Thoracic aorta (tissue), 2 donors: Measurements from ENCODE around the gene NR3C2. TPM values are rescaled to one million over a fixed set of nuclear protein-coding genes. Genes with fewer than 3 reads are reported as not detected.

ENCODE experiments used
- ATAC-seq: fragments of 150-250 bp; one replicate; pipeline ENCODE4 v1.8.0; 2017; ENCODE audit warnings: low read depth; ENCODE audit not compliant: insufficient number of reproducible peaks, low FRiP score
- DNase-seq: peaks from one replicate; pipeline ENCODE4 v3.0.0-alpha.2; 2020; ENCODE audit warnings: low spot score
- H3K27ac ChIP-seq, 2 donors: fragments of 200-600 bp; sonication (generic); 1 replicate in 1 of 2; 2 replicates in 1 of 2; pipeline ENCODE4 v1.5.1; 2016; ENCODE audit warnings: mild to moderate bottlenecking in 2 of 2, moderate library complexity in 2 of 2
- H3K27me3 ChIP-seq: fragments of 200-600 bp; sonication (generic); replicated peaks from 2 replicates; pipeline ENCODE4 v1.6.0; 2016; ENCODE audit warnings: mild to moderate bottlenecking; ENCODE audit not compliant: insufficient read depth
- H3K36me3 ChIP-seq: fragments of 200-600 bp; sonication (generic); one replicate; pipeline ENCODE4 v1.5.1; 2016
- H3K4me1 ChIP-seq, 2 donors: fragments of 200-600 bp; sonication (generic); 1 replicate in 1 of 2; 2 replicates in 1 of 2; pipeline versions ENCODE4 v1.5.1 to v1.6.0; 2016; ENCODE audit warnings: low read depth in 2 of 2, mild to moderate bottlenecking in 1 of 2; ENCODE audit not compliant: control insufficient read depth in 1 of 2
- H3K4me3 ChIP-seq: fragments of 200-600 bp; sonication (generic); 2 replicates; pipeline ENCODE4 v1.5.1; 2016; ENCODE audit warnings: mild to moderate bottlenecking
- H3K9me3 ChIP-seq: fragments of 200-600 bp; sonication (generic); 2 replicates; pipeline ENCODE4 v1.5.1; 2016
- total RNA-seq, 2 donors: library from RNA; depleted of rRNA; stranded (reverse); fragments of >200 nt; gene quantifications; one replicate each; pipeline versions ENCODE4 v1.1.0 to v1.2.3, GENCODE V29; 2016
- TF ChIP-seq, protein P1 (sequence below): fragments of 200-600 bp; sonication (generic); IDR thresholded peaks from one replicate; pipeline ENCODE4 v1.5.1; 2019; ENCODE audit warnings: antibody characterized with exemption

The NR3C2 gene
- total RNA-seq, 2 donors from 2014 or later, result 11.2 to 18.1 TPM

DNA sequence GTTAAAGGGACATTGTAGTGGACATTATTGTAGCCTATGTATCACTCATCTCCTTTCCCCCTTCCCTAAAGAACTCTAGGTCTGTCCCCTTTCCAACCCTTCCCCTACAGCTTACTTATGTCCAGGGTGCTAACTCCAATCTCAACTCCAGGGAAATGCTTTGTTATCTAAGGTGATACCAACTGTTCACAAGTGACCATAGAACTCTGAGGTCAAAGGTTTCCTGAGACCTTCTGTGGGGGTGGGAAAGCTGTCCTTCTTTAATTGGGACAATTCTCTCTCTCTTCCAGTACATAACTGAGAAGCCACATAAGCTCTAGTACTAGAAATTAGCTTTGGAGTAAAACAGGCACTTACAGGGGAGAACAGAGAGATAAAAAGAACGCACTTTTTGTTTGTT lies 212.4 kb downstream of the NR3C2 start:
- no peak for DNase-seq
- H3K4me3 ChIP-seq, result no peak overlapping the region
- H3K27me3 ChIP-seq, result no peaks in the 10 kb centered on the region
- H3K9me3 ChIP-seq, result no peaks in the 10 kb centered on the region
- no peak for ATAC-seq
- no peak overlapping the region for H3K27ac ChIP-seq
- TF ChIP-seq, protein P1, sequence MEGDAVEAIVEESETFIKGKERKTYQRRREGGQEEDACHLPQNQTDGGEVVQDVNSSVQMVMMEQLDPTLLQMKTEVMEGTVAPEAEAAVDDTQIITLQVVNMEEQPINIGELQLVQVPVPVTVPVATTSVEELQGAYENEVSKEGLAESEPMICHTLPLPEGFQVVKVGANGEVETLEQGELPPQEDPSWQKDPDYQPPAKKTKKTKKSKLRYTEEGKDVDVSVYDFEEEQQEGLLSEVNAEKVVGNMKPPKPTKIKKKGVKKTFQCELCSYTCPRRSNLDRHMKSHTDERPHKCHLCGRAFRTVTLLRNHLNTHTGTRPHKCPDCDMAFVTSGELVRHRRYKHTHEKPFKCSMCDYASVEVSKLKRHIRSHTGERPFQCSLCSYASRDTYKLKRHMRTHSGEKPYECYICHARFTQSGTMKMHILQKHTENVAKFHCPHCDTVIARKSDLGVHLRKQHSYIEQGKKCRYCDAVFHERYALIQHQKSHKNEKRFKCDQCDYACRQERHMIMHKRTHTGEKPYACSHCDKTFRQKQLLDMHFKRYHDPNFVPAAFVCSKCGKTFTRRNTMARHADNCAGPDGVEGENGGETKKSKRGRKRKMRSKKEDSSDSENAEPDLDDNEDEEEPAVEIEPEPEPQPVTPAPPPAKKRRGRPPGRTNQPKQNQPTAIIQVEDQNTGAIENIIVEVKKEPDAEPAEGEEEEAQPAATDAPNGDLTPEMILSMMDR, result no peak
- H3K36me3 ChIP-seq, result no peaks in the 10 kb centered on the region
- peaks cover 3 to 9% of the 10 kb centered on the region in 2 donors for H3K4me1 ChIP-seq

DNA sequence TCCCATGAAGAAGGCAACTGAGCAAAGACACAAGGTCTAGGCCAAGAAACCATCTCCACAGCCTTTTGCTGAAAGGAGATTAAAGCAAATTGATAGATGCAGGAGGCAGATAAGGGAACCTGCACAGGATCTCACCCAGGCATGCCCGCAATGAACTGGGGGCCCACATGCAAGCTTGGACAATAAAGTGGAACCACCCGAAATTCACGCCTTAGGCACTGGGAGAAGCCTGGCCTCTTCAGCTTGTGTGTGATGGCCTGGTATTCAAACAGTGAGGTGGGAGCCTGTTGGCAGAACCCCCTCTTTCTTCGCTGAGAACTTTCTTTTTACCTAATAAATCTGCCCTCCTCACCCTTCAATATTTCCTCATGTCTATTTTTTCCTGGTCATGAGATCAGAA lies 213.2 kb downstream of the NR3C2 start:
- no peak for ATAC-seq
- TF ChIP-seq, protein P1, result no peak
- no peak overlapping the region for H3K4me3 ChIP-seq
- no peaks in the 10 kb centered on the region for H3K9me3 ChIP-seq
- no peaks in the 10 kb centered on the region for H3K27me3 ChIP-seq
- no peak overlapping the region for H3K27ac ChIP-seq
- no peak for DNase-seq
- H3K36me3 ChIP-seq, result no peaks in the 10 kb centered on the region
- H3K4me1 ChIP-seq, result peaks cover 3 to 10% of the 10 kb centered on the region in 2 donors

- DNase-seq (no peak), ATAC-seq (no peak)
- no peaks in the 10 kb centered on the region for H3K36me3 ChIP-seq
- H3K27me3 ChIP-seq, result no peaks in the 10 kb centered on the region
- TF ChIP-seq, protein P1, result no peak
- H3K27ac ChIP-seq, result no peak overlapping the region
- no peaks in the 10 kb centered on the region for H3K9me3 ChIP-seq
- H3K4me3 ChIP-seq, result no peak overlapping the region
- peaks cover 3 to 10% of the 10 kb centered on the region in 2 donors for H3K4me1 ChIP-seq
Observed at GRCh38 chr4:148227147-148227546, 215.1 kb downstream of the NR3C2 start.

GRCh38 chr4:148226341-148226740 lies 215.9 kb downstream of the NR3C2 start:
- DNase-seq, result no peak
- no peaks in the 10 kb centered on the region for H3K27me3 ChIP-seq
- H3K36me3 ChIP-seq, result no peaks in the 10 kb centered on the region
- H3K4me3 ChIP-seq, result no peak overlapping the region
- no peaks in the 10 kb centered on the region for H3K9me3 ChIP-seq
- no peak overlapping the region for H3K27ac ChIP-seq
- no peak for ATAC-seq
- TF ChIP-seq, protein P1, result no peak
- peaks cover 3 to 10% of the 10 kb centered on the region in 2 donors for H3K4me1 ChIP-seq

- no peak overlapping the region for H3K4me3 ChIP-seq
- H3K36me3 ChIP-seq, result no peaks in the 10 kb centered on the region
- H3K27ac ChIP-seq, result no peak overlapping the region
- no peak for ATAC-seq
- TF ChIP-seq, protein P1, result no peak
- no peaks in the 10 kb centered on the region for H3K9me3 ChIP-seq
- H3K4me1 ChIP-seq, result peaks cover 3 to 10% of the 10 kb centered on the region in 2 donors
- no peaks in the 10 kb centered on the region for H3K27me3 ChIP-seq
- DNase-seq, result no peak
Observed at GRCh38 chr4:148225639-148226038, 216.6 kb downstream of the NR3C2 start.
